Parathyroid adenoma (tissue), 2 donors: ENCODE data around the gene DNAJB4.
"Not testable (repeated sequence)": the region's sequence is repeated elsewhere in the genome, so short reads cannot be mapped to it uniquely, and the experiment has no call there.

ENCODE experiments used
- H2AFZ ChIP-seq: fragments of 300-600 bp; sonication (generic); one replicate; pipeline ENCODE4 v1.7.0; 2017; ENCODE audit warnings: antibody characterized with exemption, mild to moderate bottlenecking
- H3K27ac ChIP-seq: fragments of 300-600 bp; sonication (generic); one replicate; pipeline ENCODE4 v1.7.0; 2017
- H3K27me3 ChIP-seq: fragments of 300-600 bp; sonication (generic); one replicate; pipeline ENCODE4 v1.7.0; 2017; ENCODE audit warnings: low read length; ENCODE audit not compliant: control insufficient read depth, insufficient read depth
- H3K36me3 ChIP-seq: fragments of 300-600 bp; sonication (generic); one replicate; pipeline ENCODE4 v1.7.0; 2017; ENCODE audit warnings: low read length; ENCODE audit not compliant: control insufficient read depth, insufficient read depth
- H3K4me1 ChIP-seq: fragments of 300-600 bp; sonication (generic); one replicate; pipeline ENCODE4 v1.7.0; 2017; ENCODE audit warnings: control low read depth
- H3K4me2 ChIP-seq: fragments of 300-600 bp; sonication (generic); one replicate; pipeline ENCODE4 v1.7.0; 2017; ENCODE audit warnings: low read length
- H3K4me3 ChIP-seq: fragments of 300-600 bp; sonication (generic); one replicate; pipeline ENCODE4 v1.7.0; 2017; ENCODE audit warnings: low read depth, low read length
- H3K79me2 ChIP-seq: fragments of 300-600 bp; sonication (generic); one replicate; pipeline ENCODE4 v1.7.0; 2017; ENCODE audit warnings: control low read depth
- H3K9ac ChIP-seq: fragments of 300-600 bp; sonication (generic); one replicate; pipeline ENCODE4 v1.7.0; 2017; ENCODE audit warnings: mild to moderate bottlenecking
- H3K9me3 ChIP-seq: fragments of 300-600 bp; sonication (generic); one replicate; pipeline ENCODE4 v1.7.0; 2017; ENCODE audit warnings: low read length; ENCODE audit not compliant: control insufficient read depth
- TF ChIP-seq, protein P1 (sequence below): fragments of 300-600 bp; sonication (generic); IDR thresholded peaks from one replicate; pipeline ENCODE4 v1.7.0; 2017; ENCODE audit warnings: antibody characterized with exemption, mild to moderate bottlenecking
- donor health status: primary hyperparathyroidism.

DNAJB4 gene

DNA sequence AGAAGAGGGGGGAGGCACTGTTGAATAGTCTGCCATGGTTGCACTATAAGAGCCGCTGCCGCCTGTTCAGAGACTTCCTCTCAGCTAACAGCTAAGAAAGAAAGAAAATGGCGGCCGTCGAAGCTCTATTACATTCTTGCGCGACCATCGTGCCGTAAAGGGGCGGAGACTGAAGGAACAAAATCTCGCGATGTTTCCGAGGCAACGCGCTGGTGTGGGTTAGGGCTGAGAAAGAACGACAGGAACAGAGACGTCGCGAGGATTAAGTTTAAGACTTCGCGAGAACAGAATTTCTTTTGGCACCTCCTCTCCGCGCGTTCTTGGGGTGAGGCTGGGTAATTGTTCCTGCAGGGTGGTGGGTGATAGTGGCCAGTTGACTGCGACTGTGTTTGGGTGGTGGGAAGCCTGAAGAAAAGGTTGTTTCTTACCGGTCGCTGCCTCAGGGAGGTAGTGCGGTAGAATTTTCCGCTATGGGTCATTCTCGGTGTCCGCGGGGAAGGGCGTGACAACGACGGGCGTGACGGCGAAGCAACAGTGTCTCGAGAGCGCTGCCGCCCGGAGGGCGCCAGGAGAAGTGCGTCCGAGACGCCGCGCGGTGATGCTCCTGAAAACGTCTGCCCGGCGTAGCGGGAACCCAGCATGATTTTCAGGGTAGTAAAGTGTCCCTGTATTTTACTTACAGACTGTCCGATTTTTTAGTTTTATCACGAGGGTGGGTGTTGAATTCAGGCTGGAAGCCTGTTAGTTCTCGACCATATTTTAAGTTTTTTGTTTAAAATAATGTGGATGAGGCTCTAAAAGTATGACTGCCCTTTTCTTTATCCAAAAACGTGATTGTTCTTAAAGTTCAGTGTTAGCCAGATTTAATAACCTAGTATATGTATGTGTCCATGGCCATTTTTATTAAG is 25.5 kb upstream of the DNAJB4 start, which contains the start of gene FUBP1:
TSS of gene FUBP1 (minus strand) at position 104 of the 908 bp plus-strand sequence. CDS start at position 36, 68 bp downstream.
- peaks cover 4% of the 10 kb centered on the region for H3K4me1 ChIP-seq
- peak within 1 kb of the TSS; percentile 49 for H3K9ac ChIP-seq
- peak within 1 kb of the TSS; percentile 90 for H2AFZ ChIP-seq
- peak within 1 kb of the TSS; percentile 91 for H3K27ac ChIP-seq
- no peaks in the 10 kb centered on the region for H3K9me3 ChIP-seq
- peaks cover 16% of the 10 kb centered on the region for H3K79me2 ChIP-seq
- H3K36me3 ChIP-seq, result no peaks in the 10 kb centered on the region
- TF ChIP-seq, protein P1, sequence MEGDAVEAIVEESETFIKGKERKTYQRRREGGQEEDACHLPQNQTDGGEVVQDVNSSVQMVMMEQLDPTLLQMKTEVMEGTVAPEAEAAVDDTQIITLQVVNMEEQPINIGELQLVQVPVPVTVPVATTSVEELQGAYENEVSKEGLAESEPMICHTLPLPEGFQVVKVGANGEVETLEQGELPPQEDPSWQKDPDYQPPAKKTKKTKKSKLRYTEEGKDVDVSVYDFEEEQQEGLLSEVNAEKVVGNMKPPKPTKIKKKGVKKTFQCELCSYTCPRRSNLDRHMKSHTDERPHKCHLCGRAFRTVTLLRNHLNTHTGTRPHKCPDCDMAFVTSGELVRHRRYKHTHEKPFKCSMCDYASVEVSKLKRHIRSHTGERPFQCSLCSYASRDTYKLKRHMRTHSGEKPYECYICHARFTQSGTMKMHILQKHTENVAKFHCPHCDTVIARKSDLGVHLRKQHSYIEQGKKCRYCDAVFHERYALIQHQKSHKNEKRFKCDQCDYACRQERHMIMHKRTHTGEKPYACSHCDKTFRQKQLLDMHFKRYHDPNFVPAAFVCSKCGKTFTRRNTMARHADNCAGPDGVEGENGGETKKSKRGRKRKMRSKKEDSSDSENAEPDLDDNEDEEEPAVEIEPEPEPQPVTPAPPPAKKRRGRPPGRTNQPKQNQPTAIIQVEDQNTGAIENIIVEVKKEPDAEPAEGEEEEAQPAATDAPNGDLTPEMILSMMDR, result peak; percentile 62
- H3K4me3 ChIP-seq, result peak within 1 kb of the TSS; percentile 94
- peak within 1 kb of the TSS; percentile 84 for H3K4me2 ChIP-seq
- H3K27me3 ChIP-seq, result no peaks in the 10 kb centered on the region

DNA sequence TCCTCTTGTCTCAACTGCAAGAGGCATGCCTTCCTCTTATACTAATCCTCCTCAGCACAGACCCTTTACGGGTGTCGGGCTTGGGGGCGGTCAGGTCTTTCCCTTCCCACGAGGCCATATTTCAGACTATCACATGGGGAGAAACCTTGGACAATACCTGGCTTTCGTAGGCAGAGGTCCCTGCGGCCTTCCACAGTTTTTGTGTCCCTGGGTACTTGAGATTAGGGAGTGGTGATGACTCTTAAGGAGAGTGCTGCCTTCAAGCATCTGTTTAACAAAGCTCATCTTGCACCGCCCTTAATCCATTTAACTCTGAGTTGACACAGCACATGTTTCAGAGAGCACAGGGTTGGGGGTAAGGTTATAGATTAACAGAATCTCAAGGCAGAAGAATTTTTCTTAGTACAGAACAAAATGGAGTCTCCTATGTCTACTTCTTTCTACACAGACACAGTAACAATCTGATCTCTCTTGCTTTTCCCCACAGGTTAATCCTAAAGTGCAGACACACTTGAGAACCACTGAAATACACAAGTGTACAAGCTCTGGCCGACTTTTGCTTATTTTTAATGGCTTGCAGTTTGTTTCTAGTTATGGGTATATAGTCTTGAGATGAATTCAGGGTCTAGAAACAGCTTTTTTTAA is 21.3 kb upstream of the DNAJB4 start:
- not testable (repeated sequence) for H3K9ac ChIP-seq, H3K9me3 ChIP-seq, H3K79me2 ChIP-seq, H3K27me3 ChIP-seq, H3K4me1 ChIP-seq, H3K27ac ChIP-seq, H2AFZ ChIP-seq, H3K4me3 ChIP-seq, H3K4me2 ChIP-seq, H3K36me3 ChIP-seq

DNA sequence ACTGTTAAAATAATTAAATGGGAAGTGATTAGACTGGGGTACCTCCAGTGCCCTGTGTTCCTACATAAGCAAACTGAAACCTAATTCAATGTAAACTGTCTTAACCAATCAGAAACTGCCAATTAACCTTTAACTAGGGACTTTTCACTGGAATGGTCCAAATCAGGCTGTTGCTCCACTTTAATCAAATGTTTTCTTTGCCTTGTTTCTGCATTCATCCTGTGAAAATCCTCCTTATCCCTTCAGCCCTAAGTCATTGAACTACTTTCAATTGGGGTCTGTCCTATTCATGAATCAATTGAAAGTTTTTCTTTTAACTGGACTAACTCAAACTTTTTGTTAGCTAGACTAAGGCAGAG is 20.8 kb upstream of the DNAJB4 start:
- Histone ChIP-seq H3K4me1 (no peaks in the 10 kb centered on the region), H3K9ac (no peak overlapping the region), H3K4me3 (no peak overlapping the region), H3K27ac (no peak overlapping the region), H3K79me2 (no peaks in the 10 kb centered on the region), H2AFZ (no peak overlapping the region), H3K9me3 (no peaks in the 10 kb centered on the region), H3K36me3 (no peaks in the 10 kb centered on the region), H3K27me3 (no peaks in the 10 kb centered on the region), H3K4me2 (no peak overlapping the region)
- TF ChIP-seq, protein P1, result no peak

DNA sequence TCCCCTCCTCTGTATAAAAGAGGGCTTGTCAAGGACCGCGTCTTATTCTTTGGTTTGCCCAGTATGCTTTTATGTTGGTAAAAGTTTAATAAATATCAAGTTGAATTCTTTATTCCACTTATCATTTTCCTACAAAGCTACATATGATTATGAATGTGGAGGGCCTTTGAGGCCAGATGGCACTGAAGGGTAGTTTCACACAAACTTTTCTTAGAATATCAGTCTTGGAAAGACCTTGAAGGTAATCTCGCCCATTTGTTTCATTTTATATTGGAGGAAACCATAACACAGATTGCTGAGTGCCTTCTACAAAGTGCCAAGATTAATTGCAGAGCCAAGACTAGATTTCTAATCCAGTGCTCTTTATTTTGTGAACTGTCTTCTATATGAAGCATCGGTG is 20.1 kb upstream of the DNAJB4 start:
- TF ChIP-seq, protein P1, result no peak
- no peak overlapping the region for H3K4me3 ChIP-seq
- H2AFZ ChIP-seq, result no peak overlapping the region
- H3K4me1 ChIP-seq, result no peaks in the 10 kb centered on the region
- H3K79me2 ChIP-seq, result no peaks in the 10 kb centered on the region
- H3K9ac ChIP-seq, result no peak overlapping the region
- H3K9me3 ChIP-seq, result no peaks in the 10 kb centered on the region
- H3K36me3 ChIP-seq, result no peaks in the 10 kb centered on the region
- no peaks in the 10 kb centered on the region for H3K27me3 ChIP-seq
- H3K4me2 ChIP-seq, result no peak overlapping the region
- no peak overlapping the region for H3K27ac ChIP-seq

DNA sequence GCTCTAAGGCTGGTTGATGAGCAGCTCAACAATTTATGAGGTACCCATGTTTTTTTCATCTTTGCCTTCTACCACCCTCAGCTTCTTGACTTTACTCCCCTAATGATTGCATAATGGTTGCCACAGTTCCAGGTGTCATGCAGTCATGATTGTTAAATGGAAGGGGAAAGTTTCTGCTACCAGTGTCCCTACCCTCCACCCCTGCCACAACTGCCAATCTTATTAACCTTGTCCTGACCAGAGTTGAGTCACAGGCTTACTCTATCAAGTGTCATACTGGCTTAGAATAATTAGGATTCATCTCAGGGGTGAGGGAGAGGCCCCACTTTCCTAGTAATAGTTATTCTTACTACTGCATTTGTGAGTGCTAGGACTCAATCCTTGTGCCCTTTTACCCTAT is 17.9 kb upstream of the DNAJB4 start:
- Histone ChIP-seq H3K79me2 (no peaks in the 10 kb centered on the region), H3K27me3 (no peaks in the 10 kb centered on the region), H3K4me3 (no peak overlapping the region), H3K9me3 (no peaks in the 10 kb centered on the region), H3K9ac (no peak overlapping the region), H2AFZ (no peak overlapping the region), H3K36me3 (no peaks in the 10 kb centered on the region), H3K27ac (no peak overlapping the region), H3K4me1 (no peaks in the 10 kb centered on the region), H3K4me2 (no peak overlapping the region)
- TF ChIP-seq, protein P1, result no peak
